Loucy (cell line): ENCODE measurements around the gene DEFB115.
"Not testable (repeated sequence)": the region's sequence is repeated elsewhere in the genome, so short reads cannot be mapped to it uniquely, and the experiment has no call there.

Experiments
- H2AFZ ChIP-seq: fragments of 200-600 bp; sonication (generic); 2 replicates; pipeline ENCODE4 v1.6.0; 2016; ENCODE audit warnings: antibody characterized with exemption, mild to moderate bottlenecking, low read length, moderate library complexity
- H3F3A ChIP-seq: fragments of 200-600 bp; 2 replicates; pipeline ENCODE4 v1.6.0; 2016; ENCODE audit warnings: antibody characterized with exemption, low read depth, mild to moderate bottlenecking
- H3K27me3 ChIP-seq: fragments of 200-600 bp; sonication (generic); 2 replicates; pipeline ENCODE4 v1.6.1; 2014; ENCODE audit warnings: low read length, mild to moderate bottlenecking; ENCODE audit not compliant: insufficient read depth, poor library complexity, severe bottlenecking
- H3K36me3 ChIP-seq: fragments of 200-600 bp; sonication (generic); 2 replicates; pipeline ENCODE4 v1.6.1; 2016; ENCODE audit warnings: low read length; ENCODE audit not compliant: insufficient read depth
- H3K4me1 ChIP-seq: fragments of 200-600 bp; sonication (generic); 2 replicates; pipeline ENCODE4 v1.5.1; 2014; ENCODE audit warnings: low read length, mild to moderate bottlenecking; ENCODE audit not compliant: insufficient read depth, poor library complexity, severe bottlenecking
- H3K4me2 ChIP-seq: fragments of 200-600 bp; sonication (generic); 2 replicates; pipeline ENCODE4 v1.6.0; 2014; ENCODE audit warnings: antibody characterized with exemption, low read length, low read depth, mild to moderate bottlenecking; ENCODE audit not compliant: poor library complexity, severe bottlenecking
- H3K4me3 ChIP-seq: fragments of 200-600 bp; sonication (generic); 2 replicates; pipeline ENCODE4 v1.5.1; 2014; ENCODE audit warnings: low read length, mild to moderate bottlenecking, mixed read lengths; ENCODE audit not compliant: poor library complexity, severe bottlenecking
- H3K79me2 ChIP-seq: fragments of 200-600 bp; sonication (generic); 2 replicates; pipeline ENCODE4 v1.6.1; 2014; ENCODE audit warnings: low read length; ENCODE audit not compliant: insufficient read depth
- H3K9ac ChIP-seq: fragments of 200-600 bp; sonication (generic); 2 replicates; pipeline ENCODE4 v1.6.0; 2014; ENCODE audit warnings: mild to moderate bottlenecking, low read depth, low read length, moderate library complexity; ENCODE audit not compliant: poor library complexity, severe bottlenecking
- H3K9me2 ChIP-seq: fragments of 200-600 bp; sonication (generic); replicated peaks from 2 replicates; pipeline ENCODE4 v1.6.1; 2016; ENCODE audit warnings: low read depth, low read length, mixed read lengths
- H3K9me3 ChIP-seq: fragments of 200-600 bp; sonication (generic); 2 replicates; pipeline ENCODE4 v1.6.1; 2014; ENCODE audit warnings: mild to moderate bottlenecking, antibody characterized with exemption, low read length, low read depth; ENCODE audit not compliant: insufficient read depth
- H4K20me1 ChIP-seq: fragments of 200-600 bp; sonication (generic); 2 replicates; pipeline ENCODE4 v1.6.0; 2014; ENCODE audit warnings: antibody characterized with exemption, low read length, mild to moderate bottlenecking; ENCODE audit not compliant: insufficient read depth, poor library complexity, severe bottlenecking
- EZH2phosphoT487 ChIP-seq: fragments of 200-600 bp; IDR thresholded peaks from 2 replicates; pipeline ENCODE4 v1.6.1; 2018; ENCODE audit warnings: antibody characterized with exemption, mild to moderate bottlenecking, moderate library complexity, borderline replicate concordance
- TF ChIP-seq, protein P1 (sequence below): fragments of 200-600 bp; sonication (generic); conservative IDR thresholded peaks from 2 replicates; pipeline ENCODE4 v1.5.1; 2014; ENCODE audit warnings: mild to moderate bottlenecking, antibody characterized with exemption, low read length

Gene DEFB115

GRCh38 chr20:31274441-31274840, 17.0 kb downstream of the DEFB115 start:
- Histone ChIP-seq H3K9me2 (no peaks in the 10 kb centered on the region), H3K36me3 (no peaks in the 10 kb centered on the region), H3K4me1 (no peaks in the 10 kb centered on the region), H3K79me2 (no peaks in the 10 kb centered on the region), H3K4me2 (no peak overlapping the region), H3F3A (no peaks in the 10 kb centered on the region), H4K20me1 (no peaks in the 10 kb centered on the region), H3K9ac (no peak overlapping the region), H3K4me3 (no peak overlapping the region), H3K27me3 (no peaks in the 10 kb centered on the region), H3K9me3 (peaks cover 16% of the 10 kb centered on the region; the same call in 1 of the 2 replicates), H2AFZ (no peak overlapping the region)
- TF ChIP-seq EZH2phosphoT487, result no peak
- TF ChIP-seq, protein P1, sequence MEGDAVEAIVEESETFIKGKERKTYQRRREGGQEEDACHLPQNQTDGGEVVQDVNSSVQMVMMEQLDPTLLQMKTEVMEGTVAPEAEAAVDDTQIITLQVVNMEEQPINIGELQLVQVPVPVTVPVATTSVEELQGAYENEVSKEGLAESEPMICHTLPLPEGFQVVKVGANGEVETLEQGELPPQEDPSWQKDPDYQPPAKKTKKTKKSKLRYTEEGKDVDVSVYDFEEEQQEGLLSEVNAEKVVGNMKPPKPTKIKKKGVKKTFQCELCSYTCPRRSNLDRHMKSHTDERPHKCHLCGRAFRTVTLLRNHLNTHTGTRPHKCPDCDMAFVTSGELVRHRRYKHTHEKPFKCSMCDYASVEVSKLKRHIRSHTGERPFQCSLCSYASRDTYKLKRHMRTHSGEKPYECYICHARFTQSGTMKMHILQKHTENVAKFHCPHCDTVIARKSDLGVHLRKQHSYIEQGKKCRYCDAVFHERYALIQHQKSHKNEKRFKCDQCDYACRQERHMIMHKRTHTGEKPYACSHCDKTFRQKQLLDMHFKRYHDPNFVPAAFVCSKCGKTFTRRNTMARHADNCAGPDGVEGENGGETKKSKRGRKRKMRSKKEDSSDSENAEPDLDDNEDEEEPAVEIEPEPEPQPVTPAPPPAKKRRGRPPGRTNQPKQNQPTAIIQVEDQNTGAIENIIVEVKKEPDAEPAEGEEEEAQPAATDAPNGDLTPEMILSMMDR, result no peak

- H2AFZ ChIP-seq, result no peak overlapping the region
- TF ChIP-seq, protein P1, result no peak
- no peak for TF ChIP-seq EZH2phosphoT487
- H3F3A ChIP-seq, result no peaks in the 10 kb centered on the region
- no peaks in the 10 kb centered on the region for H3K9me2 ChIP-seq
- no peaks in the 10 kb centered on the region for H3K79me2 ChIP-seq
- H3K4me1 ChIP-seq, result no peaks in the 10 kb centered on the region
- no peaks in the 10 kb centered on the region for H3K36me3 ChIP-seq
- no peak overlapping the region for H3K9ac ChIP-seq
- no peaks in the 10 kb centered on the region for H4K20me1 ChIP-seq
- H3K27me3 ChIP-seq, result no peaks in the 10 kb centered on the region
- no peak overlapping the region for H3K4me2 ChIP-seq
- no peaks in the 10 kb centered on the region; the same call in 1 of the 2 replicates for H3K9me3 ChIP-seq
- H3K4me3 ChIP-seq, result no peak overlapping the region
Observed at GRCh38 chr20:31278178-31278577, 20.7 kb downstream of the DEFB115 start.

DNA sequence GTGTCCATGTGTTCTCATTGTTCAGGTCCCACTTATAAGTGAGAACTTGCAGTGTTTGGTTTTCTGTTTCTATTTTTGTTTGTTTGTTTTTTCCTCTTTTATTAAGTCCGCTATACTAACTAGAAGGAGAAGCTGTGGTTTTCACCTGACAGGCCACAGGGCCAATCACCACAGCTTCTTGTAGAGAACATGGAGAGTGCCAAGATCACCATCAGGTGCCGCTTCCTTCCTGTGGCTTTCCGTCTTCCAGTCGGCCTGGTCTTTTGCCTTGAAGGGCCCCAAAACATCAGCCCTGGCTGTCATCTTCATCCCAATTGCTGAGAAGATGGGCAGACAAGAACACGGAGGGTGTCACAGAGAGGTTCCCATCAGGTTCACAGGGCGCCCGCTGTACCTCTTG, 27.5 kb downstream of the DEFB115 start:
- H3K4me3 ChIP-seq, H3K27me3 ChIP-seq, H4K20me1 ChIP-seq, H3K9me2 ChIP-seq, H3F3A ChIP-seq, H3K36me3 ChIP-seq, H3K9me3 ChIP-seq, H3K4me1 ChIP-seq, H2AFZ ChIP-seq, H3K4me2 ChIP-seq, H3K9ac ChIP-seq, H3K79me2 ChIP-seq: not testable (repeated sequence)

DNA sequence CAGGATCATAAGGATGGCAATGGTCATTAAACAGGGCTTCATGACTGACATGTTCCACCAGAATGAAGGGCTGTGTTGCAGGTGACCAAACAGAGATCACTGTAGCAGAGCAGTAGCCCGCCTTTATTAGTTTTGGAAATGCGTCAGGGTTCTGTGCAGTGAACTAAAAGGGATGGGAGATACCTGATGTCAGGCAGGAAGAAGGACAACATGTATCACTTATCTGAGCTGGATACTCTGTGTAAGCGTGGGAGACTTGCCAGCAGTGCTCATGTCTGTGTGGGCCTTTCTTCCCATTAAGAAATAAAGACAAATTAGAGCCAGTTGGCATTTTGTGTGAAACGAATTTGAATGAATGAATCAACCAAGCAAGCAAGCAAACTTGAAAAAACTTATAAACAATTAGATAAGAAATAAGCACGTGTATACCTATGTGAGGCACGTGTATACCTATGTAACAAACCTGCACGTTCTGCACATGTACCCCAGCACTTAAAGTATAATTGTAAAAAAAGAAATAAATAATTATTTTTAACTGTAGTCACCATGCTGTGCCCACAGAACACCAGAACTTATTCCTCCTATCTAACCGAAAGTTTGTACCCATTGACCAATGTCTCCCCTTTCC, 51.2 kb downstream of the DEFB115 start, which contains the start of gene DEFB116:
Gene DEFB116, minus strand, starts transcription at position 51 of the 628 bp plus-strand sequence. Its CDS starts 0 bp downstream, at position 51.
- H3K4me3 ChIP-seq, result no peak within 1 kb of the TSS
- no peaks in the 10 kb centered on the region for H3K9me3 ChIP-seq
- H3K9me2 ChIP-seq, result no peaks in the 10 kb centered on the region
- no peaks in the 10 kb centered on the region for H3K27me3 ChIP-seq
- TF ChIP-seq EZH2phosphoT487, result no peak
- TF ChIP-seq, protein P1, result no peak
- no peak within 1 kb of the TSS for H3K9ac ChIP-seq
- H2AFZ ChIP-seq, result no peak within 1 kb of the TSS
- no peaks in the 10 kb centered on the region for H3K4me1 ChIP-seq
- no peaks in the 10 kb centered on the region for H4K20me1 ChIP-seq
- no peak within 1 kb of the TSS for H3K4me2 ChIP-seq
- H3F3A ChIP-seq, result no peaks in the 10 kb centered on the region
- no peaks in the 10 kb centered on the region for H3K79me2 ChIP-seq
- no peaks in the 10 kb centered on the region for H3K36me3 ChIP-seq
